Testis (tissue), 3 donors: ENCODE data around the gene EPC1. TPM values are rescaled to one million over a fixed set of nuclear protein-coding genes. Genes with fewer than 3 reads are reported as not detected.
"Not testable (repeated sequence)": the region's sequence is repeated elsewhere in the genome, so short reads cannot be mapped to it uniquely, and the experiment has no call there.

Source experiments
- DNase-seq: peaks from one replicate; pipeline ENCODE4 v3.0.0-alpha.2; 2019
- H3K27ac ChIP-seq, 2 donors: fragments of 200-600 bp; sonication (generic); one replicate each; pipeline ENCODE4 v1.5.1; 2019
- H3K27me3 ChIP-seq: fragments of 200-600 bp; sonication (generic); one replicate; pipeline ENCODE4 v1.5.1; 2019
- H3K36me3 ChIP-seq: fragments of 200-600 bp; sonication (generic); one replicate; pipeline ENCODE4 v1.5.1; 2017; ENCODE audit warnings: low read depth; ENCODE audit errors: missing control alignments
- H3K4me1 ChIP-seq: fragments of 200-600 bp; sonication (generic); one replicate; pipeline ENCODE4 v1.5.1; 2019
- H3K4me3 ChIP-seq, 2 donors: fragments of 200-600 bp; sonication (generic); one replicate each; pipeline ENCODE4 v1.5.1; 2017 to 2019
- H3K9me3 ChIP-seq: fragments of 200-600 bp; sonication (generic); one replicate; pipeline ENCODE4 v1.5.1; 2017
- POLR2A ChIP-seq: fragments of 450-650 bp; IDR thresholded peaks from one replicate; pipeline ENCODE4 v1.6.1; 2017; ENCODE audit warnings: antibody characterized with exemption, mild to moderate bottlenecking, moderate library complexity
- WGBS, 2 donors: methylation state at CpG; one replicate each; pipeline ENCODE4 v1.1.5; 2018; 5-methylcytosine and 5-hydroxymethylcytosine counted together
- intact Hi-C: fragments of 100-400 bp; cut with DNase I; formaldehyde crosslinking; loops from one replicate; pipeline ENCODE4 v1.15.1; 2023; ENCODE audit warnings: low total_unique reads
- polyA plus RNA-seq: library from polyadenylated mRNA; stranded (reverse); fragments of 350-450 nt; fragmentation: Illumina TruSeq; extraction: RNeasy Lipid Tissue Mini Kit (QIAGEN cat#74804); gene quantifications from one replicate; pipeline ENCODE4 v1.2.3, GENCODE V29; 2014; ENCODE audit warnings: low read depth, low replicate concordance; ENCODE audit not compliant: insufficient read depth
- total RNA-seq, 2 donors: library from RNA; depleted of rRNA; stranded (reverse); fragments of >200 nt; gene quantifications; one replicate each; pipeline ENCODE4 v1.2.3, GENCODE V29; 2016
- TF ChIP-seq, protein P1 (sequence below), 3 experiments: fragments of 450-650 bp in 2 of 3; fragments of 200-600 bp in 1 of 3; sonication (generic) in 1 of 3; IDR thresholded peaks; one replicate each; pipeline ENCODE4 v1.5.1; 2016 to 2019; ENCODE audit warnings: antibody characterized with exemption in 3 of 3, mild to moderate bottlenecking in 2 of 3, moderate library complexity in 1 of 3

The EPC1 gene
- total and polyA plus RNA-seq, 3 donors from 2014 or later, result 34.8 to 65.8 (median 65.4) TPM

DNA sequence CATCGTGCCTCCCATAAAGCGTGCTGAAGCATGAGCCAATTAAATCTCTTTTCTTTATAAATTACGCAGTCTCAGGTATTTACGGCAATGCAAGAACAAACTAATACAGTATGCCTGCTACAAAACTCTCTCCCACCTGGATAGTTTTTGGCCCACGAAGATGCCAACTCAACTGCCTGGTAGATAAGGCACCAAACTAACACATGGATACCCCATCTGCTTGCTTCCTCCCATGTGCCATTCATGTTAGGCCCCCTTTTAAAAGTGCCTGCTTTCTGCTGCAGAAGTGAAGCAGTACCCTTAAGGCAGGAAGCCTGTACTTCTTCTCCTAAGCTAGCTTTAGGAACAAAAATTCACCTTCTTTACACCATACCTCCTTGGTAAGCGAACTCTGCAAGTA, 15.6 kb upstream of the EPC1 start:
- no peaks in the 10 kb centered on the region for H3K36me3 ChIP-seq
- H3K4me1 ChIP-seq, result no peaks in the 10 kb centered on the region
- no peaks in the 10 kb centered on the region for H3K9me3 ChIP-seq
- 91 to 92% methylated on average over 6 of the region's 6 CpGs for WGBS, 2 donors
- no peak overlapping the region for H3K27ac ChIP-seq
- H3K4me3 ChIP-seq, result no peak overlapping the region
- no peak for DNase-seq
- H3K27me3 ChIP-seq, result no peaks in the 10 kb centered on the region
- TF ChIP-seq, protein P1, sequence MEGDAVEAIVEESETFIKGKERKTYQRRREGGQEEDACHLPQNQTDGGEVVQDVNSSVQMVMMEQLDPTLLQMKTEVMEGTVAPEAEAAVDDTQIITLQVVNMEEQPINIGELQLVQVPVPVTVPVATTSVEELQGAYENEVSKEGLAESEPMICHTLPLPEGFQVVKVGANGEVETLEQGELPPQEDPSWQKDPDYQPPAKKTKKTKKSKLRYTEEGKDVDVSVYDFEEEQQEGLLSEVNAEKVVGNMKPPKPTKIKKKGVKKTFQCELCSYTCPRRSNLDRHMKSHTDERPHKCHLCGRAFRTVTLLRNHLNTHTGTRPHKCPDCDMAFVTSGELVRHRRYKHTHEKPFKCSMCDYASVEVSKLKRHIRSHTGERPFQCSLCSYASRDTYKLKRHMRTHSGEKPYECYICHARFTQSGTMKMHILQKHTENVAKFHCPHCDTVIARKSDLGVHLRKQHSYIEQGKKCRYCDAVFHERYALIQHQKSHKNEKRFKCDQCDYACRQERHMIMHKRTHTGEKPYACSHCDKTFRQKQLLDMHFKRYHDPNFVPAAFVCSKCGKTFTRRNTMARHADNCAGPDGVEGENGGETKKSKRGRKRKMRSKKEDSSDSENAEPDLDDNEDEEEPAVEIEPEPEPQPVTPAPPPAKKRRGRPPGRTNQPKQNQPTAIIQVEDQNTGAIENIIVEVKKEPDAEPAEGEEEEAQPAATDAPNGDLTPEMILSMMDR (IDR thresholded peaks at IDR 0.05), result no peak
- TF ChIP-seq POLR2A, result no peak
- intact Hi-C loops, result no loop called here

GRCh38 chr10:32360884-32361283, 13.9 kb upstream of the EPC1 start:
- Histone ChIP-seq H3K27me3 (no peaks in the 10 kb centered on the region), H3K9me3 (no peaks in the 10 kb centered on the region), H3K27ac (no peak overlapping the region), H3K4me1 (no peaks in the 10 kb centered on the region), H3K36me3 (no peaks in the 10 kb centered on the region), H3K4me3 (no peak overlapping the region)
- TF ChIP-seq, protein P1 (IDR thresholded peaks at IDR 0.05), result no peak
- no peak for TF ChIP-seq POLR2A
- WGBS, 2 donors, result 84 to 88% methylated on average over 2 of the region's 2 CpGs
- no peak for DNase-seq
- intact Hi-C loops, result no loop called here

DNA sequence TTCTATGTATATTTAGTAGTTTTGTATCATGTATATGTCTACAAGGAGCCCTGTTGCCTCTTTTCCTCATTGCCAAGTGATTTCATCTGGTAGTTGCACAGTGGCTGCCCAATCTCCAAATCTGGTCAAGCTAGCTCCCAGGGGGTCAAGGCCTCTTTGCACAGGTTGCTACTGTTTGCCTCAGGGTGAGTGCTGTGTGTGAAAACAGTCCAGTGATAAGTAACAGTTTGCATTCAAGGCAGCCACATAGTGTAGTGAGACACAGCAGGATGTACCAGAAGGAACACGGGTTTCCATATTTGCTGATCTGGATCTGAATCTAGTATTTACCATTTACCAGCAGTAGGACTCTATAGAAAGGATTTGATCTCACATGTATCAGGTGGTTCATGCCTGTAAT, 13.3 kb upstream of the EPC1 start:
- Histone ChIP-seq H3K36me3 (no peaks in the 10 kb centered on the region), H3K4me3 (no peak overlapping the region), H3K27me3 (no peaks in the 10 kb centered on the region), H3K27ac (no peak overlapping the region), H3K4me1 (no peaks in the 10 kb centered on the region), H3K9me3 (no peaks in the 10 kb centered on the region)
- DNase-seq, result no peak
- TF ChIP-seq, protein P1 (IDR thresholded peaks at IDR 0.05), result no peak
- TF ChIP-seq POLR2A, result no peak
- intact Hi-C loops, result no loop called here
- WGBS, 2 donors, result 67 to 77% methylated on average over 1 of the region's 1 CpG

- H3K36me3 ChIP-seq, result no peaks in the 10 kb centered on the region
- no peak overlapping the region for H3K4me3 ChIP-seq
- TF ChIP-seq, protein P1 (IDR thresholded peaks at IDR 0.05), result no peak
- TF ChIP-seq POLR2A, result no peak
- H3K27ac ChIP-seq, result no peak overlapping the region
- no peaks in the 10 kb centered on the region for H3K9me3 ChIP-seq
- no peaks in the 10 kb centered on the region for H3K27me3 ChIP-seq
- DNase-seq, result no peak
- 83% methylated on average over 8 of the region's 8 CpGs for WGBS, 2 donors
- no peaks in the 10 kb centered on the region for H3K4me1 ChIP-seq
- intact Hi-C loops, result no loop called here
These were observed 10.2 kb upstream of the EPC1 start for GRCh38 chr10:32357056-32357735.

GRCh38 chr10:32354690-32355089, 7.7 kb upstream of the EPC1 start:
- not testable (repeated sequence) for H3K36me3 ChIP-seq, H3K4me1 ChIP-seq, H3K27me3 ChIP-seq

More at GRCh38 chr10:32354690-32355089, 7.7 kb upstream of the EPC1 start:
- H3K9me3 ChIP-seq, H3K27ac ChIP-seq, DNase-seq, H3K4me3 ChIP-seq, intact Hi-C loops: not testable (repeated sequence)
- 38 to 100% methylated on average over 1 of the region's 1 CpG for WGBS, 2 donors
